Measurements from ENCODE around the gene FAM227B. TPM values are rescaled to one million over a fixed set of nuclear protein-coding genes. Genes with fewer than 3 reads are reported as not detected.

FAM227B gene
- total RNA-seq, 4 donors from 2014 or later = 6.1 to 24.1 (median 12.5) TPM

GRCh38 chr15:49320351-49320750 is 300.3 kb downstream of the FAM227B start:
- H3K27me3 ChIP-seq = no peaks in the 10 kb centered on the region
- H3K4me1 ChIP-seq = peaks cover 0 to 18% (median 0%) of the 10 kb centered on the region in 3 donors
- ATAC-seq = no peak
- TF ChIP-seq POLR2A (IDR thresholded peaks at IDR 0.05) (no peak), POLR2AphosphoS5 (IDR thresholded peaks at IDR 0.05) (no peak), EP300 (IDR thresholded peaks at IDR 0.05) (no peak)
- TF ChIP-seq, protein P1, sequence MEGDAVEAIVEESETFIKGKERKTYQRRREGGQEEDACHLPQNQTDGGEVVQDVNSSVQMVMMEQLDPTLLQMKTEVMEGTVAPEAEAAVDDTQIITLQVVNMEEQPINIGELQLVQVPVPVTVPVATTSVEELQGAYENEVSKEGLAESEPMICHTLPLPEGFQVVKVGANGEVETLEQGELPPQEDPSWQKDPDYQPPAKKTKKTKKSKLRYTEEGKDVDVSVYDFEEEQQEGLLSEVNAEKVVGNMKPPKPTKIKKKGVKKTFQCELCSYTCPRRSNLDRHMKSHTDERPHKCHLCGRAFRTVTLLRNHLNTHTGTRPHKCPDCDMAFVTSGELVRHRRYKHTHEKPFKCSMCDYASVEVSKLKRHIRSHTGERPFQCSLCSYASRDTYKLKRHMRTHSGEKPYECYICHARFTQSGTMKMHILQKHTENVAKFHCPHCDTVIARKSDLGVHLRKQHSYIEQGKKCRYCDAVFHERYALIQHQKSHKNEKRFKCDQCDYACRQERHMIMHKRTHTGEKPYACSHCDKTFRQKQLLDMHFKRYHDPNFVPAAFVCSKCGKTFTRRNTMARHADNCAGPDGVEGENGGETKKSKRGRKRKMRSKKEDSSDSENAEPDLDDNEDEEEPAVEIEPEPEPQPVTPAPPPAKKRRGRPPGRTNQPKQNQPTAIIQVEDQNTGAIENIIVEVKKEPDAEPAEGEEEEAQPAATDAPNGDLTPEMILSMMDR (IDR thresholded peaks at IDR 0.05) = no peak
- 50% methylated on average over 1 of the region's 1 CpG; no CpG with 5 or more reads in 1 of the 2 donors for WGBS, 2 donors (ENCODE audit: low coverage in 1 of 2)
- H3K4me3 ChIP-seq = no peak overlapping the region
- peaks cover 0 to 26% of the 10 kb centered on the region in 2 donors for H3K36me3 ChIP-seq
- no peaks in the 10 kb centered on the region for H3K9me3 ChIP-seq
- H3K27ac ChIP-seq = peak overlapping the region in 1 of 4 donors; percentile 16

GRCh38 chr15:49315391-49315823 is 305.2 kb downstream of the FAM227B start:
- ATAC-seq = no peak
- no peaks in the 10 kb centered on the region for H3K27me3 ChIP-seq
- no peak overlapping the region for H3K4me3 ChIP-seq
- TF ChIP-seq POLR2A (IDR thresholded peaks at IDR 0.05) = no peak
- TF ChIP-seq, protein P1 (IDR thresholded peaks at IDR 0.05) = no peak
- no peak for TF ChIP-seq EP300 (IDR thresholded peaks at IDR 0.05)
- TF ChIP-seq POLR2AphosphoS5 (IDR thresholded peaks at IDR 0.05) = no peak
- H3K36me3 ChIP-seq = peaks cover 0 to 17% of the 10 kb centered on the region in 2 donors
- H3K27ac ChIP-seq = no peak overlapping the region
- no peaks in the 10 kb centered on the region for H3K9me3 ChIP-seq
- WGBS, 2 donors (ENCODE audit: low coverage in 1 of 2) = 59 to 90% methylated on average over 2 of the region's 2 CpGs
- peaks cover 0 to 39% (median 6%) of the 10 kb centered on the region in 3 donors for H3K4me1 ChIP-seq

DNA sequence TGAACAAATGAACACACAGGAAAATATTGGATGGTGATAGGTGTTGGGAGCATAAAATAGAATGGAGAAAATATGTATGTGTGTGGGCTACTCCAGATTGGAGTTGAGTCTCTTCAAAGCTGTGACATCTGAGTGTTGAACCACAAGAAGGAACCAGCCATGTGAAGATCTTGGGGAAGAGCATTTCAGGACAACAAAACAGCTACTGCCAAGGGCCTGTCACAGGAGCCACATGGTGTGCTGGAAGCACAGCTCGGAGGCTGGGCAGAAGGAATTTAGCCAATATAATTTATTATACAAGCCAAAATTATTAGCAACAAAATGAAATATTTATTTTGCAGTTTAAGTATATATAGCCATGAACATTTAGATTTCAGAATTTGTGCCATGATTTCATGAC is 305.9 kb downstream of the FAM227B start:
- H3K27me3 ChIP-seq = no peaks in the 10 kb centered on the region
- no peaks in the 10 kb centered on the region for H3K9me3 ChIP-seq
- no peak for ATAC-seq
- peaks cover 0 to 10% of the 10 kb centered on the region in 2 donors for H3K36me3 ChIP-seq
- peaks cover 0 to 32% (median 6%) of the 10 kb centered on the region in 3 donors for H3K4me1 ChIP-seq
- no peak overlapping the region for H3K4me3 ChIP-seq
- H3K27ac ChIP-seq = peak overlapping the region in 1 of 4 donors; percentile 14
- WGBS, 2 donors (ENCODE audit: low coverage in 1 of 2) = 14 to 28% methylated on average over 1 of the region's 1 CpG
- TF ChIP-seq, protein P1 (IDR thresholded peaks at IDR 0.05) = no peak
- no peak for TF ChIP-seq POLR2AphosphoS5 (IDR thresholded peaks at IDR 0.05)
- no peak for TF ChIP-seq EP300 (IDR thresholded peaks at IDR 0.05)
- TF ChIP-seq POLR2A (IDR thresholded peaks at IDR 0.05) = no peak

DNA sequence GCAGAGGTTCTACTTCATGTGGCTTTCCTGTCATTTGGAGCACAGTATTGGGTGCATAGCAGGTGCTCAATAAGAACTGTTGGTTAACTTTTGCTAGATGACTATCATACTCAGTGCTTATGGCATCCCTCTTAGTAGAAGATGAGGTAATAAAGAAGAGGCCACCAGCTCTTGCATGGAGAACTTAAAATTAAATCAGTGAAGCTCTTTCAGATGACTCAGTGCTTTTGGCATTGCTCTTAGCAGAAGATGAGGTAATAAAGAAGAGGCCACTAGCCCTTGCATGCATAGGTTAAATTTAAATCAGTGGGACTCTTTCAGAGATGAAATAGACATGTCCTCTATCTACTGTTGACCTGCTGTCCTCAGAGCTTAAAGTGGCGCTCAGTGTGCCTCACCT is 307.0 kb downstream of the FAM227B start:
- TF ChIP-seq POLR2A (IDR thresholded peaks at IDR 0.05) (no peak), POLR2AphosphoS5 (IDR thresholded peaks at IDR 0.05) (no peak), EP300 (IDR thresholded peaks at IDR 0.05) (no peak)
- TF ChIP-seq, protein P1 (IDR thresholded peaks at IDR 0.05) = no peak
- Histone ChIP-seq H3K9me3 (no peaks in the 10 kb centered on the region), H3K36me3 (peaks cover 0 to 2% of the 10 kb centered on the region in 2 donors), H3K27ac (no peak overlapping the region), H3K27me3 (no peaks in the 10 kb centered on the region), H3K4me3 (no peak overlapping the region), H3K4me1 (peaks cover 0 to 29% (median 6%) of the 10 kb centered on the region in 3 donors)
- ATAC-seq = peak; percentile 55
- WGBS, 2 donors (ENCODE audit: low coverage in 1 of 2) = 91 to 100% methylated on average over 1 of the region's 1 CpG

DNA sequence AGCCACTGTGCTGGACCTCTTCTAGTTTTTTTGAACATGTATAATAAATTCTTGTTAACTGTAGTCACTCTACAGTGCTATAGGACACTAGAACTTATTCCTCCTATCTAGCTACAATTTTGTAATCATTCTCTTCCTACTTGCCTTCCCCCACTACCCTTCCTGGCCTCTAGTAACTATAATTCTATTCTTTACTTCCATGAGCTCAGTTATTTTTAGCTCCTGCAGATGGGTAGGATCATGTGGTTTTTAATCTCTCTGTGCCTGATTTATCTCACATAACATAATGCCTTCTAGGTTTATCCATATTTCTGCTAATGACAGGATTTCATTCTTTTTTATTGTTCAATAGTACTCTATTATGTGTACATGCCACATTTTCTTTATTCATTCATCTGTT is 310.7 kb downstream of the FAM227B start:
- Histone ChIP-seq H3K27me3 (no peaks in the 10 kb centered on the region), H3K9me3 (no peaks in the 10 kb centered on the region), H3K4me3 (no peak overlapping the region), H3K36me3 (peaks cover 0 to 5% of the 10 kb centered on the region in 2 donors), H3K4me1 (peaks cover 0 to 20% (median 6%) of the 10 kb centered on the region in 3 donors), H3K27ac (no peak overlapping the region)
- ATAC-seq = no peak
- no peak for TF ChIP-seq POLR2A (IDR thresholded peaks at IDR 0.05)
- TF ChIP-seq, protein P1 (IDR thresholded peaks at IDR 0.05) = no peak
- no peak for TF ChIP-seq EP300 (IDR thresholded peaks at IDR 0.05)
- TF ChIP-seq POLR2AphosphoS5 (IDR thresholded peaks at IDR 0.05) = no peak
